Ammon's horn (tissue), 1 donor: Measurements from ENCODE around the gene POMZP3.
"Not testable (repeated sequence)": the region's sequence is repeated elsewhere in the genome, so short reads cannot be mapped to it uniquely, and the experiment has no call there.

Experiments
- DNase-seq: peaks from one replicate; pipeline ENCODE4 v3.0.0-alpha.2; 2016; ENCODE audit warnings: low spot score

POMZP3 gene

DNA sequence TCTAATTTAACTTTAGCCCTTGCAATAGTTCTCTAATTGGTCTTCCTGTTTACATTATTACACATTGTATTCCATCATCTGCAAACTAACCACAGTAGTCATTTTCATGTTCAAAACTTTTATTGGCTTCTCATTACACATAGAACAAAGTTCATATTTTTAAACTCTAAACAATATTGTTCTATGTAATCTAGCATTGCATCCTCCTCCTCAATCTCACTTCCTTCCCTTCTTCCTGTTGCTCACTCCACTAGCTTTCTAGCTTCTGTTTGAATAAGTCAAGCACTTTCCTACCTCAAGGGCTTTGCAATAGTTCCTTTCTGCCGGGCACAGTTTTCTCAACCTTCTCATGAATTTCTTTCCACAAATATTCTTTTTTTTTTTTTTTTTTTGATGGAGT, 38.5 kb downstream of the POMZP3 start:
- DNase-seq: not testable (repeated sequence)

DNA sequence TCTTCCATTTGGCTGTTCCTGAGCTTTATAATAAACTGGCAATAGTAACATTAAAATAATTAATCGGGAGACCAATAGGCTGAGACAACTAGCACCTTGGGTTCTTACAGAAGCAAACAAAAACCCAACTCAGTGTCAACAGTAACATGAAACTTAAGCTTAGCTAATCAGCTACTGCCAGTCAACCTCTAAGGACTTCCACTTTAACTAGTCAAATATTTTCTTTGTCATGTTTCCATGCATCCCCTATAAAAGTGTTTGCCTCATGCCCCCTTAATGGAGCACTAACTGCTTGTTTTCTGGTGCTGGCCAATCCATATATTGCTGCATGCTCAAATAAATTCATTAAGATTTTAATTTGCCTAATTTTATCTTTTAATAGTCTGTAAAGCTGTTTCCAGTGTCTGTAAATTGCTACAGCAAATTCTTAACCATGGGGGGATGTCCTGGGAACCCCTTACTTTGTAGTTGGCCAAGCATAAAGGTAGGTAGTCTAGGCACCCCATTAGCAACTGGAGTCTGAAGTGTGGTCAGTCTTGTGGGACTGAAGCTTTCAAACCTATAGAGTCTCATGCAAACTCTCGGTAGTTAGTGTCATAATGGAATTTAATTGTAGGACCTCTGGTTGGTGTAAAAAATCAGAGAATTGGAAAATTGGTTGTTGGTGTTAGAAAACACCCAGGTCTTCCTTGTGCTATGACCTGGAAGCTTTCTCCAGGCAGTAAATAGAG, 40.3 kb downstream of the POMZP3 start:
- not testable (repeated sequence) for DNase-seq

DNA sequence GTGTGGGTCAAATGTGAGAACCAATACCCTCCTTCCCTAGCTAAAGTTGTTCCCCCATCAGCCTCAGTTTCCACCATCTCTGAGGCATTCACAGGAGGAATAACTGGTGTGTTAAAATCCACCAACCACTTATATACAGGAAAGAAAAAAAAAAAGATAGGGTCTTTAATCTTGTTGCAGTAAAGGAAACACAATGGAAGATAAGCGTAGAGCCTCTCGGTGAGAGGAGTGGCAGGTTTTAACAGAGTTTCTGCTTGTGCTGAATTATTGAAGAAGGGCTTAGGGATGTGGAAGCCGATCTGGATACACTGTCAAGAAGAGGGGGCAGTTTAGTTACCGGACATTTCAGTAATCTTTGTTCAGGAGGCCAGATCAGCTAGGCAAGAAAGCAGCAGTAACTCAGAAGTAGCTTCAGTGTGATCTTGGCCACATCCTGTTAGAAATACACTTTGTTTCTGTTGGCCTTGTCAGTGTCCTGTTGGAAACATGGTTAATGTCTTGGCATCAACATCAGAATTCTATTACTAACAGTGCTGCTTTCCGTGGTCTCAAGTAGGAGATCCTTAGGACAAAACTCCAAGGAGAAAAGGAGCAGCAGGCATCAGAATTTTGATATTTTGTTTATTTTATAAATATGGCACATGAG, 43.3 kb downstream of the POMZP3 start:
- peak; percentile 3 for DNase-seq

- peak; percentile 74 for DNase-seq
Observed at GRCh38 chr7:76582848-76583631, 44.0 kb downstream of the POMZP3 start.

GRCh38 chr7:76575919-76576655, 51.0 kb downstream of the POMZP3 start:
- not testable (repeated sequence) for DNase-seq

- DNase-seq: not testable (repeated sequence)
Observed at GRCh38 chr7:76575431-76575830, 51.6 kb downstream of the POMZP3 start.

DNA sequence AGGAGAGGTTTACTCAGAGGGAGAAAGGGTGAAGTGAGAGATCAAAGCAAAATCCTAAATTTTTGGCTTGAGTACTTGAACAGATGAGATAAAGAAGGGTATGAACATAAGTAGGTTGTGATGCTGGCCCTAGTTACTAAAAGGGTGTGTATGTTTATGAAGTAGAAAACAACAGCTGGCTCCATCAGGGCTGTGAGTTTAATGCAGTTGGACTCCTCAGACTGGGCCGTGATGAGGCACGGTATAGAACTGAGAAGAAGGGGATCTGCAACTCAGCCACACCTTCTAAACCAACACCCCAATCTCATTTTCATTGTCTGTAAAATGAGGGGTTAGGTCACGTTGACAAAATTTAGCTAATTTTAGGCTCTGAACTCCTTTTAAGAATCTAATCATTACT, 54.8 kb downstream of the POMZP3 start:
- DNase-seq: not testable (repeated sequence)

- DNase-seq: peak; percentile 50
Observed at GRCh38 chr7:76570324-76570775, 56.7 kb downstream of the POMZP3 start.

GRCh38 chr7:76568742-76569141, 58.3 kb downstream of the POMZP3 start:
- DNase-seq: not testable (repeated sequence)

GRCh38 chr7:76567753-76568152, 59.3 kb downstream of the POMZP3 start:
- DNase-seq: not testable (repeated sequence)

GRCh38 chr7:76567311-76567710, 59.8 kb downstream of the POMZP3 start:
- DNase-seq: not testable (repeated sequence)

GRCh38 chr7:76565001-76565400, 62.1 kb downstream of the POMZP3 start:
- DNase-seq: not testable (repeated sequence)

DNA sequence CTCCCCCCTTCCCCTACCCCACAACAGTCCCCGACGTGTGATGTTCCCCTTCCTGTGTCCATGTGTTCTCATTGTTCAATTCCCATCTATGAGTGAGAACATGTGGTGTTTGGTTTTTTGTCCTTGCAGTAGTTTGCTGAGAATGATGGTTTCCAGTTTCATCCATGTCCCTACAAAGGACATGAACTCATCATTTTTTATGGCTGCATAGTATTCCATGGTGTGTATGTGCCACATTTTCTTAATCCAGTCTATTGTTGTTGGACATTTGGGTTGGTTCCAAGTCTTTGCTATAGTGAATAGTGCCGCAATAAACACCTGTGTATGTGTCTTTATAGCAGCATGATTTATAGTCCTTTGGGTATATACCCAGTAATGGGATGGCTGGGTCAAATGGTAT, 65.7 kb downstream of the POMZP3 start:
- DNase-seq: not testable (repeated sequence)

DNA sequence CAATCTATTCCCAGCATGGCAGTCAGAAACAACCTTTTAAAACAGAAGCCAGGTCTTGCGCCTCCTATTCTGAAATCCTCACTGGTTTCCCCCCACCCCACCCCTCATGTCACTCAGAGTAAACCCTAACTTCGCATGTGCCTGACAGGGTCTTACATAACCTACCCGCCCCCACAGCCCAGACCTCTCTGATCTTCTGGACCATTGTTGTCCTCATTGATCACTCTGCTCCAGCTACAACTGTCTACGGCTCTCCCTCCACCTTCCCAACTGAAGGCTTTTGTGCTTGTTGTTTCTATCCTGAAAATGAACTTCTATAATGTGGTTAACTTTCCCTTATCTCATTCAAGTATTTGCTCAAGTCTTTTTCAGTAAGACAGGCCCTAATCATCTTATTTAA, 66.9 kb downstream of the POMZP3 start:
- DNase-seq: not testable (repeated sequence)
